ENCODE results near the gene JUND. TPM values are rescaled to one million over a fixed set of nuclear protein-coding genes. Genes with fewer than 3 reads are reported as not detected.
"Not testable (repeated sequence)": the region's sequence is repeated elsewhere in the genome, so short reads cannot be mapped to it uniquely, and the experiment has no call there.

The JUND gene
- total RNA-seq, 4 donors from 2014 or later: 193 to 394 (median 316) TPM

DNA sequence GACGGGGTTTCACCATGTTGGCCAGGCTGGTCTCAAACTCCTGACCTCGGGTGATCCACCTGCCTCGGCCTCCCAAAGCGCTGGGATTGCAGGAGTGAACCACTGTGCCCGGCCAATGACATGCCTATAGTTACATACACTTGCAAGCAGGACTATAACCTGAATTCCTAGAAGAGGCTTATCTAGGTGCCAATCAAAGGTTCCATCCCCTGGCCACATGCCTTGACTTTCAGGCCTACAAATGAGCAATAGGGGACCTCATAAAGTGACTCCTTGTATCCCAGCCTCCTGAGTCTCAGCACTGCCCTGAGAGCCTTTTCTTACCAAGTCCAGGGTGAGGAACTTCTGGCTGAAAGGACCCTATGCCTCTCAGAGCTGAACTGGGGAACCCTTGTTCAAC lies 45.4 kb upstream of the JUND start:
- H3K9me3 ChIP-seq: no peaks in the 10 kb centered on the region
- TF ChIP-seq, protein P1, sequence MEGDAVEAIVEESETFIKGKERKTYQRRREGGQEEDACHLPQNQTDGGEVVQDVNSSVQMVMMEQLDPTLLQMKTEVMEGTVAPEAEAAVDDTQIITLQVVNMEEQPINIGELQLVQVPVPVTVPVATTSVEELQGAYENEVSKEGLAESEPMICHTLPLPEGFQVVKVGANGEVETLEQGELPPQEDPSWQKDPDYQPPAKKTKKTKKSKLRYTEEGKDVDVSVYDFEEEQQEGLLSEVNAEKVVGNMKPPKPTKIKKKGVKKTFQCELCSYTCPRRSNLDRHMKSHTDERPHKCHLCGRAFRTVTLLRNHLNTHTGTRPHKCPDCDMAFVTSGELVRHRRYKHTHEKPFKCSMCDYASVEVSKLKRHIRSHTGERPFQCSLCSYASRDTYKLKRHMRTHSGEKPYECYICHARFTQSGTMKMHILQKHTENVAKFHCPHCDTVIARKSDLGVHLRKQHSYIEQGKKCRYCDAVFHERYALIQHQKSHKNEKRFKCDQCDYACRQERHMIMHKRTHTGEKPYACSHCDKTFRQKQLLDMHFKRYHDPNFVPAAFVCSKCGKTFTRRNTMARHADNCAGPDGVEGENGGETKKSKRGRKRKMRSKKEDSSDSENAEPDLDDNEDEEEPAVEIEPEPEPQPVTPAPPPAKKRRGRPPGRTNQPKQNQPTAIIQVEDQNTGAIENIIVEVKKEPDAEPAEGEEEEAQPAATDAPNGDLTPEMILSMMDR (IDR thresholded peaks at IDR 0.05): no peak
- TF ChIP-seq POLR2A (IDR thresholded peaks at IDR 0.05): no peak
- H3K27me3 ChIP-seq: no peaks in the 10 kb centered on the region
- H3K4me1 ChIP-seq: peaks cover 24 to 37% of the 10 kb centered on the region in 2 donors
- H3K4me3 ChIP-seq (replicated peaks in 1 of 3): no peak overlapping the region
- no peak for DNase-seq
- H3K36me3 ChIP-seq: no peaks in the 10 kb centered on the region
- WGBS, 2 donors: 93 to 94% methylated on average over 3 to 5 of the region's 5 CpGs
- intact Hi-C loops (cut with DNase I): no loop called here
- H3K27ac ChIP-seq: no peak overlapping the region

DNA sequence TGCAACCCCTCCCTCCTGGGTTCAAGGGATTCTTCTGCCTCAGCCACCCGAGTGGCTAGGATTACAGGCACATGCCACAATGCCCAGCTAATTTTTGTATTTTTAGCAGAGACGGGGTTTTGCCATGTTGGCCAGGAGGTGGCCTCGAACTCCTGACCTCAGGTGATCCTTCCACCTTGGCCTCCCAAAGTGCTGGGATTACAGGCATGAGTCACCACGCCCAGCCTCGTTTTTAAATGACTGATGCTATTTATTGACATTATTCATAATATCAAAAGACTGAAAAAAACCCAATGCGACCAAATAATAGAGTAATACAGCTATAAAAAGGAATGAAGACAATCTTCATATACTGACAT lies 42.9 kb upstream of the JUND start:
- intact Hi-C loops (cut with DNase I): loop anchor here (2.0 kb wide), 1 partner anchor 46 kb away; no protein-coding TSS in a partner anchor
- Histone ChIP-seq H3K27ac (peak overlapping the region in 2 of 3 donors; percentile 92), H3K4me1 (peaks cover 29 to 44% of the 10 kb centered on the region in 2 donors)
- not testable (repeated sequence) for H3K9me3 ChIP-seq; DNase-seq; H3K27me3 ChIP-seq; H3K36me3 ChIP-seq; H3K4me3 ChIP-seq (replicated peaks in 1 of 3)
- WGBS, 2 donors: 71% methylated on average over 6 of the region's 6 CpGs

DNA sequence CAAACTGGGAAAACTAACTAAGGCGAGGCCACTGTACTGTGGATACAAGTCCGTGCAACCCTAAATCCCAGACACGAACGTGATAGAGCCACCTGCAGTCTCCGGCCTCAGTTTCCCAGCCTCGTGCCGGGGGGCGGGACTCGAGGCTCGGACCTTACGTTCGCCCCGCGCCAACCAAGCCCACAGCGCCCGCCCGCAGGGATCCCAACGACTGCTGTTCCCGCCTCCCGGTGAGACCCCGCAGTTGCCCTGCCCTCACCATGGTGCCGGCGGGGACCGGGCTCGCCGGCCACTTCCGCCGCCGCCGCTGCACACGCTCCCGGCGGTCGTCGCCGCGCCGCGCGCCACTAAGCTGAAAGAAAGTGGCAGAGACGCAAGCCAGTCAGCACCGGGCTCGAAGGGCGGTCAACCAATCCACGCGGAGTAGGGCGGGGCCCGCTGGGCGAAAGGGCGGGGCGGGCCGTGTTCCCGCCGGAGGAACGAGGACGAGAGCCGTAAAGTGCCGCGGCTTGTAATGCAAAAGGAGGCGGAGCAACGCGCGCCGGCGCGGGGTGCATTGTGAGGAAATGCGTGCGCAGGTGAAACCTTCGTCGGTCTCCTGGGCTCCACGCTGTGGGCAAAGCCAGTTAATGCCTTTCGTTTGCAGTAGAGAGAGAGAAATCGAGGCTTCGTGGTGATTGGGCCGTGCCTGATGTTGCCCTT lies 41.5 kb upstream of the JUND start, which contains the start of gene LSM4:
LSM4 (minus strand) TSS at position 318 of the 702 bp plus-strand sequence; CDS start at position 262, 56 bp downstream.
- peak within 1 kb of the TSS; percentile 27 to 77 (median 62) for H3K4me3 ChIP-seq (replicated peaks in 1 of 3)
- TF ChIP-seq POLR2A (IDR thresholded peaks at IDR 0.05): peak; percentile 31 to 90
- TF ChIP-seq, protein P1 (IDR thresholded peaks at IDR 0.05): peak in 3 of 6 experiments; percentile 12 to 39 (median 34)
- no peaks in the 10 kb centered on the region for H3K36me3 ChIP-seq
- H3K27ac ChIP-seq: peak within 1 kb of the TSS; percentile 87 to 92 (median 92)
- DNase-seq: peak; percentile 99 to 100
- peaks cover 21 to 48% of the 10 kb centered on the region in 2 donors for H3K4me1 ChIP-seq
- 0 to 1% methylated on average over 31 to 42 of the region's 75 CpGs for WGBS, 2 donors
- H3K27me3 ChIP-seq: no peaks in the 10 kb centered on the region
- intact Hi-C loops (cut with DNase I): no loop called here
- no peaks in the 10 kb centered on the region for H3K9me3 ChIP-seq

DNA sequence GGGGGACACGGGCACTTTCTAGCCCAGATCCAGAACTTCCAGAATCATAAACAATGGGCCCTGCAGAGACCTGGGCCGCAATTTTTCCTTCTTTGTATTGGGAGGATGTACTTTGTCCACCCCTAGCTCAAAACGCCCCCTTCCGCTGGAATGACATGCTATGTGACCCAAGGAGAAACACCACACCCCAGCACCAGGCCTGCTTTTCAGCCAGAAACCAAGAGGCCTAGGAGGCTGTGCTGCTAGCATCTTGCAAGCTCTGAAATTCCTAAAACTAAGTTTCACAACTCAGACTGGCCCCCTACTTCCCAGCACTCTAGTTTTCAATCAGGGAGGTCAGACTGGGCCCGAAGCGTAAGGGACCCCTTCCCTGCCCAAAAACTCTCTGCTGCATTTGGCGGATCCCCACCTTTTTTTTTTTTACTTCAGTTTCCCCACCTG lies 40.9 kb upstream of the JUND start:
- no peaks in the 10 kb centered on the region for H3K9me3 ChIP-seq
- peak; percentile 36 to 47 for DNase-seq
- H3K4me3 ChIP-seq (replicated peaks in 1 of 3): peak overlapping the region; percentile 27 to 77 (median 62)
- H3K36me3 ChIP-seq: no peaks in the 10 kb centered on the region
- TF ChIP-seq, protein P1 (IDR thresholded peaks at IDR 0.05): no peak
- no peak for TF ChIP-seq POLR2A (IDR thresholded peaks at IDR 0.05)
- peak overlapping the region; percentile 37 to 92 (median 67) for H3K27ac ChIP-seq
- H3K27me3 ChIP-seq: no peaks in the 10 kb centered on the region
- WGBS, 2 donors: 2 to 3% methylated on average over 5 to 7 of the region's 7 CpGs
- intact Hi-C loops (cut with DNase I): no loop called here
- peaks cover 21 to 48% of the 10 kb centered on the region in 2 donors for H3K4me1 ChIP-seq

DNA sequence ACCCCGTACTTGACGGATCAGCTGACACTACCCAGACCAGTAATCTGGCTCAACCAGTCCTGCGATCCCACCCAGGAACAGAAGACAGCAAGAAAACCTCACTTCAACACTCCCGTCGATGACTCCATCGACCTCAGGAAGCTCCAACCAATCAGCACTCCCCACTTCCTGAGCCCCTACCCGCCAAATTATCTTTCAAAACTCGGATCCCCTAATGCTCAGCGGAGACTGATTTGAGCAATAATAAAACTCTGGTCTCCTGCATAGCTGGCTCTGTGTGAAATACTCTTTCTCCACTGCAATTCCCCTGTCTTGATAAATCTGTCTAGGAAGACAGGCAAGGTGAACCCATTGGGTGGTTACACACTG lies 40.3 kb upstream of the JUND start:
- H3K36me3 ChIP-seq: no peaks in the 10 kb centered on the region
- peaks cover 21 to 48% of the 10 kb centered on the region in 2 donors for H3K4me1 ChIP-seq
- peak overlapping the region in 2 of 3 donors; percentile 15 to 37 for H3K27ac ChIP-seq
- no peak overlapping the region for H3K4me3 ChIP-seq (replicated peaks in 1 of 3)
- H3K27me3 ChIP-seq: no peaks in the 10 kb centered on the region
- no peak for TF ChIP-seq POLR2A (IDR thresholded peaks at IDR 0.05)
- TF ChIP-seq, protein P1 (IDR thresholded peaks at IDR 0.05): no peak
- 27 to 30% methylated on average over 9 of the region's 9 CpGs for WGBS, 2 donors
- intact Hi-C loops (cut with DNase I): no loop called here
- H3K9me3 ChIP-seq: no peaks in the 10 kb centered on the region
- no peak for DNase-seq
